ENCODE measurements around the gene SH3PXD2B.

The SH3PXD2B gene

GRCh38 chr5:172283862-172284610 is 170.3 kb downstream of the SH3PXD2B start:
- peak; percentile 97 for DNase-seq (ENCODE audit: low spot score)
- H3K27ac ChIP-seq, result peak overlapping the region; percentile 90
- POLR2A ChIA-PET (ENCODE audit: low non-redundant PET), result no interaction called here

DNA sequence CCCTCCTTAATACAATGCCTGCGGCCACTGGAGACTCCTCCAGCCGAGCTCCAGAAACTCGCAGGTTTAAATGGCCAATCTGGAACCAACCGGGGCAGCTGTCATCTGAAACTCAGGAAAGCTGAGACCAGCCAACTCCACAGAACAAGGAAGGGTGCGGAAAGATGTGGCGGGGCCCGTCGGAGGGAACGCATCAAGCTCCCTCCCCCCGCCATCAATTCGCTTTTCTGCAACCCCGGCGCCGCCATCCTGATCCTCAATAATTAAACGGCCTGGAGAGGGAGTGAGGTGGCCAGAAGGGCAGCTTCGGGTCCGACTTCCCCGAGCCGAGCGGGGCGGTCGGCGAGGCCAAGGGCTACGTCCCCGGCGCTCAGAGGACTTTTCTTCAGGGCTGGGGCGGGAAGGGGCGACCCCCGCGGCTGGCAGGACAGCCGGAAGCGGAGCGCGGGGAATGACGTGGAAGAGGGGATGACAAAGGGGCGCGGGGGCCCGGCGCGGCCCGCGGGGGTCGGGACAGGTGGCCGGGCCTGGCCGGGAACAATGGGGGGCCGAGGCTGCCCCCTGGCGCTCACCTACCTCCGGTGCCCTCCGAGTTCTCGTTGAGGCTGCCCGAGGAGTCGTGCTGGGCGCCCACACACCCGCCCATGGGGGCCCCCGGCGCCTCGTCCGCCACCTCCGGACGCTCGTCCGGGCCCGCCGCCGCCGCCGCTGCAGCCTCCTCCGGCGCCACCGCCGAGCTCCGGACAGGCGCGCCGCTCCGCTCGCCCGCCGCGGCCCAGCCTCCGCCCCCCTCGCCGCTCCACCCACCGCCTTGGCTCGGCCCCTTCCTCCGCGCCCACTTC is 171.1 kb downstream of the SH3PXD2B start, which contains the start of gene UBTD2:
Gene UBTD2, minus strand, starts transcription at position 745 of the 842 bp plus-strand sequence. Its CDS starts 99 bp downstream, at position 646.
- peak; percentile 95 for DNase-seq (ENCODE audit: low spot score)
- CTCF ChIA-PET, result interaction anchor here (0.5 to 1.7 kb wide), 11 partner anchors 10 to 726 kb away, joined by 3 to 9 read pairs (median 3); partner anchors contain the start of genes NEURL1B and STK10

More at GRCh38 chr5:172283862-172284610, 170.3 kb downstream of the SH3PXD2B start:
- no peak for TF ChIP-seq CTCF (conservative IDR thresholded peaks at IDR 0.05; ENCODE audit: low read depth)
- CTCF ChIA-PET, result interaction anchor here (1.6 to 1.7 kb wide), 2 partner anchors 10 to 96 kb away, joined by 5 to 8 read pairs; partner anchors contain the start of gene STK10

DNA sequence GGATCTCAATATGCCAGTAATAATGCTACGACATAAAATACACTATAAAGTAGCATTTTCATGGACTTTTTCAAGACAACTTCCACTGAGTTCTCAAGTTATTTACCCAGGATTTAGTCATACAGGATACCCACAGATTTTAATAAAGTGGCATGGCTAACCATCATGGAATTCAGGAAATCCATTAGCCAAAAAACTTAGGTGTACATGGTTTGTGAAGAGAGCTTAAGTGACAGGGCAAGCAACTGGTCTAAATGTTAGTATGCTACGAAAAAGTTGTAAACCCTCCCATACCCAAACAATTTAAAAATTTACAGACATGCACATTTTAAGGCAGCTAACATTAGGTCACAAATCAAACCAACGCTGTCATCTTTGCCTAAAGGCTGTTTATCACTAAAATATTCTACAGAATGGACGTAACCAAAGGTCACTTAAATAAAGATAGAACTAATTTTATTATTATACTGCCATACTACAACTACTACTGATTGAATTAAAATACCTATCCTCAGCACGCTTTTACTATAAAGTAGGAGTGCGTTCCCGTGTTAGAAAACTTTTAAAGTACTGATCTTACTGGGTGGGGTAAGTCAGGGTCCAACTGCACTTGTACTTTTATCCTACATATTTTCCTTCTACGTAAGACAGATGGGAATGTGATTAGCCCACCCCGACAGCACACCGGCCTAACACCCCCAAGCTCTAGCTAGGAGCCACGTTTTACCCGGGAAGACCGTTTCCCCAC is 171.9 kb downstream of the SH3PXD2B start:
- H3K27ac ChIP-seq, result peak overlapping the region; percentile 90
- ChIA-PET CTCF (interaction anchor here (0.5 to 1.7 kb wide), 11 partner anchors 11 to 725 kb away, joined by 3 to 9 read pairs (median 3); partner anchors contain the start of genes NEURL1B and STK10), POLR2A (ENCODE audit: low non-redundant PET) (interaction anchor here (0.6 kb wide), 1 partner anchor 41 kb away, joined by 5 read pairs; no protein-coding TSS in a partner anchor)
- no peak for TF ChIP-seq CTCF (conservative IDR thresholded peaks at IDR 0.05; ENCODE audit: low read depth)
- peak; percentile 74 for DNase-seq (ENCODE audit: low spot score)

More for the DNA sequence above, 171.1 kb downstream of the SH3PXD2B start, which contains the start of gene UBTD2:
- POLR2A ChIA-PET (ENCODE audit: low non-redundant PET), result interaction anchor here (0.6 kb wide), 1 partner anchor 40 kb away, joined by 5 read pairs; no protein-coding TSS in a partner anchor
- peak within 1 kb of the TSS; percentile 90 for H3K27ac ChIP-seq
- peak; percentile 73 for TF ChIP-seq CTCF (conservative IDR thresholded peaks at IDR 0.05; ENCODE audit: low read depth)

GRCh38 chr5:172281346-172281745 is 173.0 kb downstream of the SH3PXD2B start:
- no peak overlapping the region for H3K27ac ChIP-seq
- ChIA-PET POLR2A (ENCODE audit: low non-redundant PET) (interaction anchor here (0.6 kb wide), 1 partner anchor 90 kb away, joined by 3 read pairs; no protein-coding TSS in a partner anchor), CTCF (interaction anchor here (0.7 kb wide), 1 partner anchor 53 kb away, joined by 3 read pairs; no protein-coding TSS in a partner anchor)
- DNase-seq (ENCODE audit: low spot score), result no peak
- no peak for TF ChIP-seq CTCF (conservative IDR thresholded peaks at IDR 0.05; ENCODE audit: low read depth)

GRCh38 chr5:172280929-172281328 is 173.4 kb downstream of the SH3PXD2B start:
- DNase-seq (ENCODE audit: low spot score), result no peak
- ChIA-PET POLR2A (ENCODE audit: low non-redundant PET) (no interaction called here), CTCF (interaction anchor here (0.6 kb wide), 1 partner anchor 184 kb away, joined by 6 read pairs; no protein-coding TSS in a partner anchor)
- no peak overlapping the region for H3K27ac ChIP-seq
- no peak for TF ChIP-seq CTCF (conservative IDR thresholded peaks at IDR 0.05; ENCODE audit: low read depth)

All from RWPE1 (cell line).